ENCODE measurements around the gene ULK1.
"Not testable (repeated sequence)": the region's sequence is repeated elsewhere in the genome, so short reads cannot be mapped to it uniquely, and the experiment has no call there.

ULK1 gene

DNA sequence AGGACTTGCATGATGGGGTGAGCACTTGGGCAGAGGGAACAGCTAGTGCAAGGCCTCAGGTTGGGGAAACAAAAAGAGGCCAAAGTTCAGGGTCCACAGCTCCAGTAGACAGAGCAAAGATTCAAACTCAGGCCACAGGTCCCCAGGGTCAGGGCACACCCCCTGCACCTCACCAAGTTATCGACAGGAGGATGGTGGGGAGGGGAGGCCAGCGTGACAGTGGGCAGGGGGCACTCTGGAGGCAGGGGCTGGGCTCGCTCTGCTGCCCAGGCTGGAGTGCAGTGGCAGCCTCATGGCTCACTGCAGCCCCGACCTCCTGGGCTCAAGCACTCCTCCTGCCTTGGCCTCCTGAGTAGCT, 32.4 kb upstream of the ULK1 start:
- DNase-seq: peak; percentile 58

DNA sequence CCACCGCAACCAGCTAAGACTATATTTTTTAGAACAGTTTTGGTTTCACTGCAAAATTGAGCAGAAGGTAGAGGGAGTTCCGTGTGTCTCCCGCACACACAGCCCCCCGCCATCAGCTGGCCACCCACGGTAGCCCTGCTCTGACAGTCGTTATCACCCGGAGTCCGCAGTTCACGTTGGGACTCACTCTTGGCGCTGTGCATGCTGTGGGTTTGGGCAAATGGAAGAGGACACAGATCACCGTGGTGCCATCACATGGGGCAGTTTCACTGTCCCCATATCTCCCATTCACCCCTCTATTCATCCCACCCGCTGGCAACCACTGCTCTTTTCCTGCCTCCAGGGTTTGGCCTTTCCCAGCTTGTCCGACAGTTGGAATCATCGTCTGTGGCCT, 31.8 kb upstream of the ULK1 start:
- peak; percentile 54 for DNase-seq

DNA sequence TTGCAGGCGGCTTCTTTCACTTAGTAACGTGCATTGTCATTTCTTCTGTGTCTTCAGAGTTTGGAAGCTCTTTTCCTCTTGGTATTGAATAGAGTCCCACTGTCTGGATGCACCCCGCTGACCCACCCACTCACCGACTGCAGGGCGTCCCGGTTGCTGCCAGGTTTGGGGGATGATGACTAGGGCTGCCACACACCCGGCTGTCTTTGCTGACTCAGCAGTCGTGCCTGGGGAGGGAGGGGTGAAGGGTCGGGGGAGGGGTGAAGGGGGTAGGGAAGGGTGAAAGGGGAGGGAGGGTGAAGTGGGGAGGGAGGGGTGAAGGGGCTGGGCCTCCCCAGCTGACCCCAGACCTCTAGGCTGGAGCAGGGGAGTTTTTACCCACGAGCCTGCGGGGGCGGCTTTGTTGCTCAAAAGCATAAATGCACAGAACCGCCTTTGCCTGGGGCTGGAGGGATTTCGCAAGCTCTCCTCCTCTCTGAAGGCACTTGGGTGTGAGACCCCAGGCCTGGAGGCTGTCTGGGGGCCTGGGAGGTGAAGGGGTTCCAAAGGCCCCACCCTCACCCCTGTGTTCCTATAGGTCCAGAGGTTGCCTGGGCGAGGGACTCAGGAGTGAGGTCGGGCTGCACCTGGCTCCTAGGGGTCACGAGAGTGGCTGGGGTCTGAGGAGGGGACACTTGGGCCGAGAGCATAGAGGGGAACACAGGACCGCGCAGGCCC, 31.3 kb upstream of the ULK1 start:
- DNase-seq: peak; percentile 72

DNA sequence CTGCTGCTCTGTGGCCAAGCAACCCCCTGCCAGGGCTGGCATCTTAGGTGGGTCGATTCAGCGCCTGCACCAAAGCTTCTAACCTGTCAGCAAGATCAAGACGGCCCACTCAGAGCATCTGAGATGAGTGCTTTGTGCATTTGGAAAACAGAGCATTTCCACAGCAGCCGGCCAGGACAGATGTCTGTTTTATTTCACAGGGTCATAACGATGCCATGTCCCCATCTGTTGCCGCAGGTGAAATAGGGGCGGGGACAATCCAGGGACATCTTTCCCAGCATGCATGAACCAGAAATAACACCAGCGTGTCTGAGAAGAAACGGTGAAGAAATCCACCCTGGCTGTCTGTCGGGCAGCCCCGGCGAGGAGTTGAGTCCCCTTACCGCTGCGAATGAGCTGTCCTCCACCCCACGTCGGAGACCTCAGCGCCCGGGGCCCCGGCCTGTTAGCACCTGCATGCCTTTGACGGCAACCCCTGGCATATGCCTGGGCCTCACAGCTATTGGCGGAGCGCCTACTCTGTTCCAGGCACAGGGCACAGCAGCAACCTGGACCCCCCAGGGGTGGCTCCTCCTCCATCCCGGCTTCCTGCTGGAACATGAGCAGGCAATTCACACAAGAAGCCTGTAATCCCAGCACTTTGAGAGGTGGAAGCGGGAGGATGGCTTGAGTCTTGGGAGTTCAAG, 30.6 kb upstream of the ULK1 start:
- peak; percentile 85 for DNase-seq

DNA sequence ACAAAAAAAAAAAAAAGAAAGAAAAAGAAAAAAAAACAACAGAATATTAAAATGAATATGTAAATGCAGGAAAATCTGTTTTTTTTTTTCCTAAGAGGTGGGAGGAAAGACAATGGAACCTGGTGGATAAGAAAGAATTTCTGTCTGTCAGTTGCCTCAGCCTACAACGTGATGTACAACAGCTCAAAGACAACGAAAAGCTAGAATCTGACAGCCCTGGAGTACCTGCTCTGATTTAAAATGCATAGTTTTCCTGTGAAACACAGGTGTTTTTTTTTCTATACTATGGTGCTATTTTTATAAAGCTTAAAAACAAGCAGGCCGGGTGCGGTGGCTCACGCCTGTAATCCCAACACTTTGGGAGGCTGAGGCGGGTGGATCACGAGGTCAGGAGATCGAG, 30.0 kb upstream of the ULK1 start:
- DNase-seq: no peak

DNA sequence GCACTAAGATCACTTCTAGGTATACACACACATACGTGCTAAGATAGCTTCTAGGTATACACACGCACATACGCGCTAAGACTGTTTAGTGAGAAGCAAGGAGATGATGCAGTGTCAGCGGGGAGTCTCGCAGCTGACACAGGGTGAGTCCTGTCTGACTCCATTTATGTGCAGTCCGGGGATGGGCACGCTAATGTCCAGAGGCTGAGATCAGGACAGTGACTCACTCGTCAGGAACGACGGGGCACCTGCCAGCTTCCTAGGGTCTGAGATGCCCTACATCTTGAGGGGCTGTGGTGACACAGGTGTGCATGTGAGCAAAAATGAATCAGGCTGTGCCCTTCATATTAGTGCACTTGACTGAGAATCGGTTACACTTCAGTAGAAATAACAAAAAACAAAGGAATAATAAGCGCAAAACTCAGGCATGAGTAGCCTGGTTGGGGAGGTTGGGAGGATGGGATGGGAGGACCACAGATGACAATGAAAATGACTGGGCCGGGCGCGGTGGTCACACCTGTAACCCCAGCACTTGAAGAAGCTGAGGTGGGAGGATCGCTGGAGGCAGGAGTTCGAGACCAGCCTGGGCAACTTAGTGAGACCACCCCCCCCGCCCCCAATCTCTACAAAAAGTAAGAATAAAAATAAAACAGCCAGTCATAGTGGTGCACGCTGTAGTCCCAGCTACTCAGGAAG, 29.1 kb upstream of the ULK1 start:
- peak; percentile 76 for DNase-seq

DNA sequence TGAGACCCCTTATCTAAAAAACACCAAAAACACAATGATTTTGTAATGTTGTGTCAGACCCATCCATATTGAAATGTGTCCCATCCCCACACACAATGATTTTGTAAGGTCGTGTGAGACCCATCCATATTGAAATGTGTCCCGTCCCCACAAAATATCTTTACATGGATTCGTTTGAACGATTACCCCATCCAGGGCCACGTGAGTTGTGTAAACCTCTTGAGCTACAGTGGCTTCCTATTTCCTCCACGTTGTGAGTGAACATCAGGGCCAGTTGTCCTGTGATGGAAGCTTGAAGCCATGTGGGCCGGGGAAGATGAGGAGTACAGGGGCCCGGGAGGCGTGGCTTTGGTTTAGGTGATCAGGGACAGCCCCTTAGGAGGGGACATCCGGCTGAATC, 27.0 kb upstream of the ULK1 start:
- no peak for DNase-seq

DNA sequence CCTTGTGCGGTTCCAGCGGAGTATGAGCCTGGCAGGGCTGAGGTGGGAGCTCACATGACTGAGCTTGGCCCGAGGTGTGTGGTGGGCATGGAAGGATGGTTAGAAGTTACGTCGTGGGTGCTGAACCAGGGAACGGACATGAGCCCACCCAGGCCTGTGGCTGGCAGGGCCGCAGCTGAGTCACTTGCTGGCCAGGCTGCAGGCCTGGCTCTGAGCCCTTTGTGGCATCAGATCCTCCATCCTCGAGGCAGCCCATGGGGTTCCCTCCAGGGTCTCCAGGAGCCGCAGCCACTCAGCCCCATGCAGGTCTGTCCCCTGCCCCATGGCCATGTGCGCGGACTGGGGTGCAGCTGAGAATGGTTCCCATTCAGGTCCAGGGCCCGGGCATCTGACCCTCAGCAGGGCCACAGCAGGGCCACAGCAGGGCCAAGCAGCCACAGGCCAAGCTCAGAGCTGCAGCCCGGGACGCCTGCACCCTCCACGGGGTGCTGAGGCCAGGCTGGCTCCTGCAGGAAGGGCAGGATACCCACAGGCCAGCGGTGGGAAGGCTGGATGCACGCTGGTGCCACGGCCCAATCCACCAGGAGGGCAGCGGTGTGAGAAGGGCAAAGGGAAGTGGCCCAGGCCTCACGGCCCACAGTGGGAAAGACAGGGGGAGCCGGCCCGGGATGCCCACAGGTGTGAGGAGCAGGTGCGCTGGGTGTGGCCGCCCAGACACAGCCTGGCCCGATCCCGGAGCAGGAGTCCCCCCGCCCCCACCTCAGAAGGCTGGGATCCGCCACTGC, 26.3 kb upstream of the ULK1 start:
- DNase-seq: peak; percentile 56

DNA sequence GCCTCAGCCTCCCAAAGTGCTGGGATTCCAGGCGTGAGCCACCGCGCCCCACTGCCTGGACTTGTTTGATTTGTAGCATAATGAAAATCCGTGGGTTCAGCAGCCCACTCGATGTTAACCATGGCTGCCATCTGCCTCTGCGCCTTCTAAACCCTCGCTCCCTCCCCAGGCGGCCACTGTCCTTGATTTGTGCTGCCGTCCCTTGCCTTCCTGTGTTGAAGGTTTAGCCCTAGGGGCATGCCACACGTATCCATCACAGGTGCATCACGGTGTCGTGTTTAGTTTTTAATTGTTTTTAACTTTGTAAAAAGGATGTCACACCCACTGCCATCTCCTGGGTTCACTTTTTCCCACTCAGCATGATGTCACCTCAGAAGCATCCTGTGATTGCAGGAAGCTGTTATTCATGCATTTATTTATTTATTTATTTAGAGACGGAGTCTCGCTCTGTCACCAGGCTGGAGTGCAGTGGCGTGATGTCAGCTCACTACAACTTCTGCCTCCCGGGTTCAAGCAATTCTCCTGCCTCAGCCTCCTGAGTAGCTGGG, 24.5 kb upstream of the ULK1 start:
- peak; percentile 80 for DNase-seq

DNA sequence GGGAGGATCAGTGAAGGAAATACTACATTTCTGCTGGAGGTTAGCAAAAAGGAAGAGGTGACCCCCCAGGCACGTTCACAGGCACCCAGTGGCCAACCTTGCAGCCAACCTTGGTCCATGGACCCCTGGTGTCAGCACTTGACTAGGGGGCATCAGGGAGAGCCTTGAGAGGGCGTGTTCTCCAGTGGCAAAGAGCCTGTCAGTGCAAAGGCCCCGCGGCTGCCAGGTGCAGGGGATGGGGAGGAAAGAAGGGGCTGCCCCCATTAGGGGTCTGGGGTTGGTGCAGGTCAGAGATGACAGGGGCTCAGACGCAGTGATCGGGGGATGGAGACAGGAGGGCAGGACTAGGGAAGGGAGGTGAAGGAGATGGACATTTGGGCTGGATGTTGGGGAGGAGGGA, 22.7 kb upstream of the ULK1 start:
- DNase-seq: no peak

DNA sequence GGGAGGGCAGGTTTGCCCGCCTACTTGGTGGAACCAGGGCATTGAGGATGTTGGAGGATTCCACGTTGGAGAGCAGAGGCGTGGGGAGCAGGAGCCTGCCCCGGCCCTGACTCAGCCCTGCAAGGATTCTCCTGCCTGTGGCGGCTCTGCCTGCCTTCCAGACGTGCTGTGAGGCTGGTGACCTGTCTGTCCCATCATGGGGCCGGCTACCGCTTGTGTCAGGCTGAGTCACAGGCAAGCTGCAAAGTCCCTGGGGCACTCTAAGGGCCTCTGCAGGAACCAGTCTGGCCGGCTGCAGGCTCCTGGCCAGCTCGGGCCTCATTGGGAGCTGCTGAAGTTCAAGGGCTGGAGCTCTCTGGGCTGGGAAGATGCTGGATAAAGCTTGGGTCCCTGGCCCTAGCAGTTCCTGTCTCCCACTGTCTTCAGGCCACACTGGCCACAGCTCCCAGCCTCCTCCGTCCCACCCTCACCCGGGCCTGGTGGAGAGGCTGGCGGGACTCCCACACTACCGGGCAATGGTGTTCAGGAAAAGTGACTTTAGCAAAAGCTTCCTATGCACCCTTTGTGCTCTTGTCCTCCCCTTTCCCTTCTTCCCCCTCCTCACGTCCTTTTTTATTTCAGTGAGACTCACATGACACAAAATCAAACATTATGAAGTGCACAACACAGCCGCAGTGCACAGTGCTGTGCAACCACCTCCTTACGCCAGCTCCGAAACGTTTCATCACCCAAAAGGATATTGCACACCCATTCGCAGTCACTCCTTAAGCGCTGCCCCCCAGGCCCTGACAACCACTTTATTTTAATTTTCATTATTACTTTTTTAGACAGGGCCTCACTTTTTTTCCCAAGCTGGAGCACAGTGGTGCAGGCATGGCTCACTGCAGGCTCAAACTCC, 22.0 kb upstream of the ULK1 start:
- peak; percentile 100 for DNase-seq

DNA sequence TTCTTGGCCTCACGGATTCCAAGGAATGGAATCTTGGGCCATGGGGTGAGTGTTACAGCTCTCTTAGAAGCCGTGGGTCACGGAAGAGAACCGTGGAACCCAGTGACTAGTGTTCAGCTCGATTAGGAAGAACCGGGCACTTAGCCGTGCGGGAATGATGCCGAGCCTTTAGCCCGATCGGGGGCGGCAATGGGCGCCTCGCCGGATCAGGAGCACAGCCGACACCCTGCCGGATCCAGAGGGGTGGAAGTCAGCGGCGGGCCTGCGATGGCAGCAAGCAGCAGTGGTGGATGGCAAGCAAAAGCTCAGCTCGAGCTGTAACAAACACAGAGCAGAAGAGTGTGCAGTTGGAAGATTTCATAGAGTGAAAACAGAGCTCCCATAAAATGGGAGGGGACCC, 21.1 kb upstream of the ULK1 start:
- DNase-seq: no peak

DNA sequence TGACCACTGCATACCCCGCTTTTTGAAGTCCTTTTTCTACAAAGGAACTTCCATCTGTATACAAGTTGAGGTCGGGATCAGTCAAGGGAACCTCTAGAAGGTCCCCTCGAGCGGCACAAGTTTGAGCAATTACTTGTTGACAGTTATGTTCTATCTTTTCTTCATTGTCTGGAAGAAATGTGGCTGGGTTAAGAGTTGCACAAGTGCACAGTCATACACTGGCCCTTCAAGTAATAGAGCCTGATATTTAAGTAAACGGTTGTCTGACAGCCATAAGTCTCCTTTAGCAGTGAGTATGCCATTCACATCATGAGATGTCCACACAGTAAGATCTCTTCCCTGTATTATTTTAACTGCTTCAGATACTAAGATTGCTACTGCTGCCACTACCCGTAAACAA, 19.4 kb upstream of the ULK1 start:
- not testable (repeated sequence) for DNase-seq

DNA sequence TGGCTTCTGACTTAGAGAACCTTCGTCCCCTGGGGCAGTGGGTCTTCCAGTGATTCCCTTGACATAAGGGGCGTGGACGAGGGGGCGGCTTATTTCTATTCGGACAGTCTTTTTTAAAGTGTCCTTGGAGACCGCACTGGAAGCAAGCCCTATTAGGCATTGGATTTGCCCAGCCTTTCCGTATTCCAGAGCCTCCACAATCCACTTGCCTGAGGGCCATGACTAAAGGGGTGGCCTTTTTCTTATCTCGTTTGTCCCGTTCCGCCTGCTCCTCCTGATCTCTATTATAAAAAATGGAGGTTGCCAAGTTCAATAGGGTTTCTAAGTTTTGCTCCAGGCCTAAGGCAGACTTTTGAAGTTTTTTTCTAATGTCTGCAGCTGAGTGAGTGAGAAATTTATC, 17.2 kb upstream of the ULK1 start:
- DNase-seq: peak; percentile 89

DNA sequence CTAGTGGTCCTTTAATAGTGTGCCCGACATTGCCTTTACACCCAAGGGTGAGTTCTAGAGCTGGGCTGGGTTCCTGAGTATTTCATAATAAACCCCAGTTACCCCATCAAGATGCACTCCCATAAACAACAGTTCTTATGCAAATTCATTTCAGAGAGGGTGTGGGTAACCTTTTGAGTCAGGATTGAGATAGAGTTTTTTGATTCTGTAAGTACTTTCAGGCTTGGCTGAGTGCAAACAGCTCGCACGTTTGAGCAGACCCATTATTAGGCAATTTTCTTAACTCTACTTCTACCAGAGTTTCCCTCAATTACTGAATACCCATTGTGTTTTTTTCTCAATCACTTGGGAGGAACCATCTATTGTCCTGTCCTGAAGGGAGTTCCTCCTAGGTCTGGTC, 16.0 kb upstream of the ULK1 start:
- not testable (repeated sequence) for DNase-seq

DNA sequence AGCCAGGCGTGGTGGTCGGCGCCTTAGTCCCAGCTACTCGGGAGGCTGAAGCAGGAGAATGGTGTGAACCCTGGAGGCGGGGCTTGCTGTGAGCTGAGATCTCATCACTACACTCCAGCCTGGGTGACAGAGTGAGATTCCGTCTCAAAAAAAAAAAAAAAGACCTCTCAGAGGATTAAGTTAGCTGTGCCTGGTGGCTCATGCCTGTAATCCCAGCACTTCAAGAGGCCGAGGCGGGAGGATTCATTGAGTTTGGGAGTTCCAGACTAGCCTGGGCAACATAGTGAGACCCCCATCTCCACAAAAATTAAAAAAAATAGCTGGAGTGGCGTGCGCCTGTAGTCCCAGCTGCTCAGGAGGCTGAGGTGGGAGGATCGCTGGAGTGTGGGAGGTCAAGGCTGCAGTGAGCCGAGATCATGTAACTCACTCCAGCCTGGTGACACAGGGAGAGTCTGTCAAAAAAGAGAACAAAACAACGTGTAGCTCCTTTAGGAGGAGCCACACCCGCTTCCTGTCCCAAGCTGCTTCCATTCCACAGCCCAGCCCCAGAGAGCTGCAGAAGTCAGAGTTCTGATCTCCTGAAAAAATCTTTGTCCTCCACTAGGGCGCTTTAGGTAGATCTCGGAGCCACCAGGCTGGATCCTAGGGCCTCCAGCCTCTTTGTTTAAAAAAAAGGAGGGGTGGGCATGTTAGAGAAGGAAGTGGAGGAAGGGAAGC, 11.5 kb upstream of the ULK1 start:
- peak; percentile 69 for DNase-seq

DNA sequence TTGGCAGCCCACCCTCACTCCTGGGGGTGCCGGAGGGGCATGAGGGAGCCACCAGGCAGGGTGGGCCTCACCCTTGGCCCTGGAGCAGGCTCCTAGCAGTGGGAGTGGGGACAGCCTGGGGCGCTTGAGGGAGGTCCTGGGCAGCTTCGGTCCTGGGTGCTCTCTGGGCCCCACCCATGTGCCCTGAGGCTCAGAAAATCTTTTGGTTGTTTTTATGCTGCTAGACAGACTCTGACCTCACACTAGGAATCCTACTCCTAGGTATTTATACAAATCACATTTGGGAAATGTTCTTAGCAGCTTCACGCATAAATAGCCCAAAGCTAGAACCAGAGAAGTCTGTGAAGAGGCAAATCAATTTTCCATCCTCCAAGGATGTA, 10.9 kb upstream of the ULK1 start:
- peak; percentile 68 for DNase-seq

DNA sequence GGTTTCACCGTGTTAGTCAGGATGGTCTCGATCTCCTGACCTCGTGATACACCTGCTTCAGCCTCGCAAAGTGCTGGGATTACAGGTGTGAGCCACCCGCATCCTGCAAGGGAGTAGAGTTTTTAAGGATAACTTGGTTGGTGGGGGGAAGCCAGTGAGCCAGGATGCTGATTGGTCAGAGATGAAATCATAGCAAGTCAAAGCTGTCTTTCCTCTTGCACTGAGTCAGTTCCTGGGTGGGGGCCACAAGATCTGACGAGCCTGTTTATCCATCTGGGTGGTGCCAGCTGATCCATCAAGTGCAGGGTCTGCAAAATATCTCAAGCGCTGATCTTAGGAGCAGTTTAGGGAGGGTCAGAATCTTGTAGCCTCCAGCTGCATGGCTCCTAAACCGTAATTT, 9.3 kb upstream of the ULK1 start:
- not testable (repeated sequence) for DNase-seq

DNA sequence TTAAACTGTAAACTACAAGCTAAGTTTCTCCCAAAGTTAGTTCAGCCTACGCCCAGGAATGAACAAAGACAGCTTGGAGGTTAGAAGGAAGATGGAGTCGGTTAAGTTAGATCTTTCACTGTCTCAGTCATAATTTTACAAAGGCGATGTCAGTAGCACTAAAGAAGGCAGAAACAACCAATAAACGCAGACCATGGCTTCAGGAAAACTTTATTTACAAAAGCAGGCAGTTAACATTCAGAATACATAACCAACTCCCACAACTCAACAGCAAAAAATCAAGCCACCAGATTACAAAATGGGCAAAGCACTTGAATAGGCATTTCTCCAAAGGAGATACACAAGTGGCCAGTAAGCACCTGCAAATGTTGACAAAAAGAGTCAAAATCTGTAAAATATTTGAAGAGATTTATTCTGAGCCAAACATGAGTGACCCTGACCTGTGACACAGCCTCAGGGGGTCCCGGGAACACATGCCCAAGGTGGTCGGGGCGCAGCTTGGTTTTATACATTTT, 8.8 kb upstream of the ULK1 start:
- DNase-seq: no peak

DNA sequence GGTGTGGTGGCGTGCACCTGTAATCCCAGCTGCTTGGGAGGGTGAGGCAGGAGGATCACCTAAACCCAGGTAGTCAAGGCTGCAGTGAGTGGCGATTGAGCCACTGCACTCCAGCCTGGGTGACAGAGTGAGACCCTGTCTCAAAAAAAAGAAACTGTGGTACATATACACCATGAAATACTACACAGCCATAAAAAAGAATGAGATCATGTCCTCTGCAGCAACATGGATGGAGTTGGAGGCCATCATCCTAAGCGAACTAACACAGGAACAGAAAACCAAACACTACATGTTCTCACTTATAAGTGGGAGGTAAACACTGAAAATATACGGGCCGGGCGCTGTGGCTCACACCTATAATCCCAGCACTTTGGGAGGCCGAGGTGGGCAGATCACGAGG, 2.7 kb upstream of the ULK1 start:
- DNase-seq: not testable (repeated sequence)

Data from islet precursor cell (in vitro differentiated cells).